ENCODE data around the gene GALNT18. TPM values are rescaled to one million over a fixed set of nuclear protein-coding genes. Genes with fewer than 3 reads are reported as not detected.
A peak's percentile ranks its signal among the peaks of the same experiment; 100 is the strongest.

Gene GALNT18
- total and polyA plus RNA-seq, 7 donors, result 4.6 to 32.4 (median 8.3) TPM

DNA sequence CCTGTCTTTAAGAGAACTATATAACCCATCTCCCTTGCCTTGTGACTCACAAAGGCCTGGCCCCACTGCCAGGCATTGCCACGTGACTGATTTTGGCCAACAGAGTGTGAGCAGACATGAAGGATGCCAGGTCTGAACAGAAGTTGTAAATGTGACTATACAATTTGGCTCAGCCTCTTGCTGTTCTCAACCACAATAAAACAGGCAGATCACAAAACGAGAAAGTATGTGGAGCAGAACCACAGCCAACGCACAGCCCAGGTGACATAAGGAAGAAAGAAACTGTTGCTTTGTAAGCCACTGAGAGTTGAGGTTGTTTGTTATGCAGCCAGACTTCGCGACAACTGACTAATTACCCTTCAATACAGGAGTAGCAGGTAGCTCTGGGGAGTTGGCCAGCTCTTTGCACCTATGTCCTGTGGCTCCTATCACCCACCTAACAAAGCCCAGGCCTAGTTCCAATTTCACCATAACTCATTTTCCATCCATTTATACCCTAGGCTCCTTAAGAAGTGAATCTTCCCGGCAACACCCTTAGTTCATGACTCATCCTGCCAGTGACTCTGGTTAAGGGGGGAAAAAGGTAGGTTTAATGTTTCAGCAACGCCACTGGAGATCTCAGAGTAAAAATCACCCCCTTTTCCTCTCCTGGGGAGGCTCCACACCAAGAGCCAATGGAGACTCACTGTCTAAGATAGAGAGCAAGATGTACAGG, 53.7 kb downstream of the GALNT18 start:
- no peak for DNase-seq
- TF ChIP-seq, protein P1, sequence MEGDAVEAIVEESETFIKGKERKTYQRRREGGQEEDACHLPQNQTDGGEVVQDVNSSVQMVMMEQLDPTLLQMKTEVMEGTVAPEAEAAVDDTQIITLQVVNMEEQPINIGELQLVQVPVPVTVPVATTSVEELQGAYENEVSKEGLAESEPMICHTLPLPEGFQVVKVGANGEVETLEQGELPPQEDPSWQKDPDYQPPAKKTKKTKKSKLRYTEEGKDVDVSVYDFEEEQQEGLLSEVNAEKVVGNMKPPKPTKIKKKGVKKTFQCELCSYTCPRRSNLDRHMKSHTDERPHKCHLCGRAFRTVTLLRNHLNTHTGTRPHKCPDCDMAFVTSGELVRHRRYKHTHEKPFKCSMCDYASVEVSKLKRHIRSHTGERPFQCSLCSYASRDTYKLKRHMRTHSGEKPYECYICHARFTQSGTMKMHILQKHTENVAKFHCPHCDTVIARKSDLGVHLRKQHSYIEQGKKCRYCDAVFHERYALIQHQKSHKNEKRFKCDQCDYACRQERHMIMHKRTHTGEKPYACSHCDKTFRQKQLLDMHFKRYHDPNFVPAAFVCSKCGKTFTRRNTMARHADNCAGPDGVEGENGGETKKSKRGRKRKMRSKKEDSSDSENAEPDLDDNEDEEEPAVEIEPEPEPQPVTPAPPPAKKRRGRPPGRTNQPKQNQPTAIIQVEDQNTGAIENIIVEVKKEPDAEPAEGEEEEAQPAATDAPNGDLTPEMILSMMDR (IDR thresholded peaks at IDR 0.05), result no peak
- no peak overlapping the region for H3K27ac ChIP-seq
- H3K9me3 ChIP-seq, result no peaks in the 10 kb centered on the region
- peaks cover 8% of the 10 kb centered on the region for H3K4me1 ChIP-seq
- 67 to 72% (median 69%) methylated on average over 7 of the region's 7 CpGs for WGBS, 3 donors
- ATAC-seq, result peak in 2 of 4 donors; percentile 40 to 43
- H3K4me3 ChIP-seq, result no peak overlapping the region
- H3K36me3 ChIP-seq (ENCODE audit: insufficient read depth in 1 of 2, low read depth in 1 of 2), result no peaks in the 10 kb centered on the region
- H3K27me3 ChIP-seq (ENCODE audit: insufficient read depth in 3 of 3, low read length in 2 of 3), result no peaks in the 10 kb centered on the region
- intact Hi-C loops (cut with DNase I), result no loop called here

DNA sequence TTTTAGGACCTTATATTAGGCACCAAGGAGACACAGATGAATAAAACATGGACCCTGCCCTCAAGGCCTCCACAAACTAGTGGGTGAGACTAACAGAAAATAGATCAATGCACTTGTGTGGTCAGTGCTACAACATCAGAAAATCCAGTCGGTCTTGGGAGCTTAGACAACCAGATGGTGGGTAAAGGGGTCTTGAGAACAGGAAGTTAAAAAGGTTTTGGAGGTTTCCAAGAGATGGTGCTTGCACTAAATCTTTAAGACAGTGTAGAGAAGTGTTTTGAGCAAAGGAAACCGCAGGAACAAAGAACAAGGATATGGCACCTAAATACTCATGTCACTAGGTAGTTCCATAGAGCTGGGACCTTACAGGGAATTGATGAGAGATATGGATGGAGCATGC, 56.2 kb downstream of the GALNT18 start:
- H3K9me3 ChIP-seq, result no peaks in the 10 kb centered on the region
- no peaks in the 10 kb centered on the region for H3K27me3 ChIP-seq (ENCODE audit: insufficient read depth in 3 of 3, low read length in 2 of 3)
- DNase-seq (no peak), ATAC-seq (no peak)
- TF ChIP-seq, protein P1 (IDR thresholded peaks at IDR 0.05), result no peak
- H3K4me1 ChIP-seq, result peaks cover 8% of the 10 kb centered on the region
- no peak overlapping the region for H3K4me3 ChIP-seq
- H3K36me3 ChIP-seq (ENCODE audit: insufficient read depth in 1 of 2, low read depth in 1 of 2), result no peaks in the 10 kb centered on the region
- intact Hi-C loops (cut with DNase I), result no loop called here
- no peak overlapping the region for H3K27ac ChIP-seq
- WGBS, 3 donors, result 80 to 89% (median 84%) methylated on average over 2 of the region's 2 CpGs

DNA sequence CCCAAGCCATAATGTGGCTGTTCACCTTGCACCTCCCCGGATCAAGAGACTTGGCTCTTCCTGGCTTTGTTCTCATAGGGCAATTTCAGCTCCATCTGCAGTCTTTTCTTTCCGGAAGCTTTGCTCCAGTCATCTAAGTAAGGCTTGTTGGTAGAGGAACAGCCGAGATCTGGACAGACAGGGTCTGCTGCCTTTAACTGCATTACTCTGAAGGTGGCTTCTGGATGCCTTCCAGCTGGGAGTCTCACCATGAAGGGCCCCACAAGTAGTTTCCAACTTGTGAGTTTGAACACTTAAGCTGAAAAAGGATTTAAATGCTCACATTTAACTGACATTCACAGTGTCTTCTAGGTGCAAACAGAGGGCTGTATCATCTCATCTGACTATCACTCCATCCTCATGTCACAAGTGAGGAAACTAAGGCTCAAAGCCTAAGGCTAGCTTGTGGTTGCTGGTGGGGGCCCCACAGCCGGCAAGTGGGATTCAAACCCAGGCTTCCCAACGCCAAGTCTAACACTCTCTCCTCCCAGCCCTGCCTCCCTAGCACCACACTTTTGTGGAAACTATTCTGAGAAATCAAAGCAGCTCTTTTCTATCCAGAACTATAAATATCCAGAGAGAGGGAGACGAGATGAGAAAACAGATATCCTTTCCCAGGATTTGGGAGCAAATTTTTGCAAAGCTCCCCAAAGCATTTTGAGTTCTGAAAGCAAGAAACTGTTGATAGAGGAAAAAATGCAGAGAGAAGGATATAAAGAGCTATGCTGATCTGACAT, 58.4 kb downstream of the GALNT18 start:
- no peak overlapping the region for H3K4me3 ChIP-seq
- no peaks in the 10 kb centered on the region for H3K36me3 ChIP-seq (ENCODE audit: insufficient read depth in 1 of 2, low read depth in 1 of 2)
- no peaks in the 10 kb centered on the region for H3K9me3 ChIP-seq
- H3K27me3 ChIP-seq (ENCODE audit: insufficient read depth in 3 of 3, low read length in 2 of 3), result no peaks in the 10 kb centered on the region
- 64 to 76% (median 70%) methylated on average over 6 of the region's 6 CpGs for WGBS, 3 donors
- no peaks in the 10 kb centered on the region for H3K4me1 ChIP-seq
- TF ChIP-seq, protein P1 (IDR thresholded peaks at IDR 0.05), result no peak
- no peak overlapping the region for H3K27ac ChIP-seq
- intact Hi-C loops (cut with DNase I), result no loop called here
- no peak for DNase-seq
- no peak for ATAC-seq

DNA sequence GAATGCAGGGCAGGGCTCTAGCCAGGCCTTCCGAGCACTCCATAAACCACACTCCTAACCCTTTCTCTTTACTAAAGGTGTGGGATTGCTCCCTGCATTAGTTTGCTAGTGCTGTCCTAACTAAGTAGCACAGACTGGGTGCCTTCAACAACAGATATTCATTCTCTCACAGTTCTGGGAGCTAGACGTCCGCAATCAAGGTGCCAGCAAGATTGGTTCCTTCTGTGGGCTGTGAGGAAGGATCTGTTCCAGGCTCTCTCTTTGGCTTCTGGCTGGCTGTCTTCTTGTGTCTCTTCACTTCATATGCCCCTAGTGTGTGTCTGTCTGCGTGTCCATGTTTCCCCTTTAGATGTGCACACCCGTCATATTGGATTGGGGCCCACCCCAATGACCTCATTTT, 59.8 kb downstream of the GALNT18 start:
- WGBS, 3 donors, result 86 to 91% (median 91%) methylated on average over 5 of the region's 5 CpGs
- intact Hi-C loops (cut with DNase I), result no loop called here

More for the DNA sequence above, 59.8 kb downstream of the GALNT18 start:
- Histone ChIP-seq H3K9me3 (no peaks in the 10 kb centered on the region), H3K27me3 (ENCODE audit: insufficient read depth in 3 of 3, low read length in 2 of 3) (no peaks in the 10 kb centered on the region), H3K27ac (no peak overlapping the region), H3K4me1 (no peaks in the 10 kb centered on the region), H3K4me3 (no peak overlapping the region), H3K36me3 (ENCODE audit: insufficient read depth in 1 of 2, low read depth in 1 of 2) (no peaks in the 10 kb centered on the region)
- DNase-seq, result no peak
- TF ChIP-seq, protein P1 (IDR thresholded peaks at IDR 0.05), result no peak
- no peak for ATAC-seq
